ENCODE data around the gene ARGFX.
"Not testable (repeated sequence)": the region's sequence is repeated elsewhere in the genome, so short reads cannot be mapped to it uniquely, and the experiment has no call there.

ARGFX gene

DNA sequence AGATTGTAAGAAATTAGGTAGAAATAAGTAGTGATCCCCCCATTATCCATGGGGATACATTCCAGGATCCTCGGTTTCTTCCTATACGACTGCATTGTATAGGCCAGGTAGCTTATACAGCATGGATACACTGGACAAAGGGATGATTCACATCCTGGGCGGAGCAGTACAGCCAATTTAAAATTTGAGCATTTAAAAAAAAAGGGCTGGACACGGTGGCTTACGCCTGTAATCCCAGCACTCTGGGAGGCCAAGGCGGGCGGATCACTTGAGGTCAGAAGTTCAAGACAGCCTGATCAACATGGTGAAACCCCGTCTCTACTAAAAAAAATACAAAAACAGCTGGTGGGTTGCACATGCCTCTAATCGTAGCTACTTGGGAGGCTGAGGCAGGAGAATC lies 976 bp upstream of the ARGFX start:
- POLR2A ChIA-PET = no interaction called here
- CTCF ChIA-PET = no interaction called here
- DNase-seq (ENCODE audit: extremely low spot score) = no peak
- TF ChIP-seq, protein P1, sequence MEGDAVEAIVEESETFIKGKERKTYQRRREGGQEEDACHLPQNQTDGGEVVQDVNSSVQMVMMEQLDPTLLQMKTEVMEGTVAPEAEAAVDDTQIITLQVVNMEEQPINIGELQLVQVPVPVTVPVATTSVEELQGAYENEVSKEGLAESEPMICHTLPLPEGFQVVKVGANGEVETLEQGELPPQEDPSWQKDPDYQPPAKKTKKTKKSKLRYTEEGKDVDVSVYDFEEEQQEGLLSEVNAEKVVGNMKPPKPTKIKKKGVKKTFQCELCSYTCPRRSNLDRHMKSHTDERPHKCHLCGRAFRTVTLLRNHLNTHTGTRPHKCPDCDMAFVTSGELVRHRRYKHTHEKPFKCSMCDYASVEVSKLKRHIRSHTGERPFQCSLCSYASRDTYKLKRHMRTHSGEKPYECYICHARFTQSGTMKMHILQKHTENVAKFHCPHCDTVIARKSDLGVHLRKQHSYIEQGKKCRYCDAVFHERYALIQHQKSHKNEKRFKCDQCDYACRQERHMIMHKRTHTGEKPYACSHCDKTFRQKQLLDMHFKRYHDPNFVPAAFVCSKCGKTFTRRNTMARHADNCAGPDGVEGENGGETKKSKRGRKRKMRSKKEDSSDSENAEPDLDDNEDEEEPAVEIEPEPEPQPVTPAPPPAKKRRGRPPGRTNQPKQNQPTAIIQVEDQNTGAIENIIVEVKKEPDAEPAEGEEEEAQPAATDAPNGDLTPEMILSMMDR (IDR thresholded peaks at IDR 0.05; ENCODE audit: control extremely low read depth, extremely low read depth, low read depth, missing control alignments) = no peak

DNA sequence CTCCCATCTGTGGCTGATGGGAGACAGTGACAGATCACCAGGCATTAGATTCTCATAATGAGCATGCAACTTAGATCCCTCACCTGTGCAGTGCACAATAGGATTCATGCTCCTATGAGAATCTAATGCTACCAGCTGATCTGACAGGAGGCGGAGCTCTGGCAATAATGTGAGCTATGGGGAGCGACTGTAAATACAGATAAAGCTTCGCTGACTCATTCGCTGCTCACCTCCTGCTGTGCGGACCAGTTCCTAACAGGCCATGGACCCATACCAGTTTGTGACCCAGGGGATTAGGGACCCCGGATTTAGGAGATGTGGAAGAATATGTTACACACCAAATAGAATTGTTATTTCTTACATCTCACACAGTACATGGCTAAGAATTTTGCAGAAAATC lies 6.7 kb downstream of the ARGFX start:
- ChIA-PET CTCF (no interaction called here), POLR2A (no interaction called here)
- TF ChIP-seq, protein P1 (IDR thresholded peaks at IDR 0.05; ENCODE audit: control extremely low read depth, extremely low read depth, low read depth, missing control alignments) = no peak
- no peak for DNase-seq (ENCODE audit: extremely low spot score)

DNA sequence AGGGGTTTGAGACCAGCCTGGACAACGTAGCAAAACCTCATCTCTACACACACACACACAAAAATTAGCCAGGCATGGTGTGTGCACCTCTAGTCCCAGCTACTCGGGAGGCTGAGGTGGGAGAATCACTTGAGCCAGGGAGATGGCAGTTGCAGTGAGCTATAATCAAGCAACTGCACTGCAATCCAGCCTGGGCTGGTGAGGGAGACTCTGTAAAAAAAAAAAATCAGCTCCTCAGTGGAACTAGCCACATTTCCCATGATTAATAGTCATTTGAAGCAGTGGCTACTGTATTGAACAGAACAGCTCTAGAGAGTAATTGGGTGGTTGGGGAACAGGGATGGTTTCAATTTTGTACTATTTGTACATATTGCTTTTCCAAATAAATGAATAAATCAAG lies 13.9 kb downstream of the ARGFX start:
- ChIA-PET POLR2A (no interaction called here), CTCF (no interaction called here)
- TF ChIP-seq, protein P1 (IDR thresholded peaks at IDR 0.05; ENCODE audit: control extremely low read depth, extremely low read depth, low read depth, missing control alignments) = no peak
- no peak for DNase-seq (ENCODE audit: extremely low spot score)

DNA sequence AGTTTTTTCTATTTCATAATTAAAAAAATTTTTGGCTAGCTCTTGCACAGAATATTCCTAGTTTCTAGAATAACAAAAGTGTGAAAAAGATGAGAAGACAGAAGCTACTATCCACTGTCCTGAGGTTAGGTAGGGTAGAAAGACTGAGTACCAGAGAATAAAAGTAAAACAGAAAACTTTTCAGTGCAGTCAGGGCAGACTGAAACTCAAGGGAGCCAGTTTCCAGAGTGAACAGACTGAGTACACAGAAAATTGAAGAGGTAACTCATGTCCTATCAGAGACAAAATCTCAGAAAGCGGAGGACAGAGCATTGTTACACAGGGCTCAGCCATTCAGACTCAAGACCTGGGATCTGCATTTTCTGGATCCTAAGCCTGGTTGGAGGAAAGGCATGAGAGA lies 16.7 kb downstream of the ARGFX start:
- TF ChIP-seq, protein P1 (IDR thresholded peaks at IDR 0.05; ENCODE audit: control extremely low read depth, extremely low read depth, low read depth, missing control alignments) = no peak
- ChIA-PET POLR2A (no interaction called here), CTCF (no interaction called here)
- no peak for DNase-seq (ENCODE audit: extremely low spot score)

DNA sequence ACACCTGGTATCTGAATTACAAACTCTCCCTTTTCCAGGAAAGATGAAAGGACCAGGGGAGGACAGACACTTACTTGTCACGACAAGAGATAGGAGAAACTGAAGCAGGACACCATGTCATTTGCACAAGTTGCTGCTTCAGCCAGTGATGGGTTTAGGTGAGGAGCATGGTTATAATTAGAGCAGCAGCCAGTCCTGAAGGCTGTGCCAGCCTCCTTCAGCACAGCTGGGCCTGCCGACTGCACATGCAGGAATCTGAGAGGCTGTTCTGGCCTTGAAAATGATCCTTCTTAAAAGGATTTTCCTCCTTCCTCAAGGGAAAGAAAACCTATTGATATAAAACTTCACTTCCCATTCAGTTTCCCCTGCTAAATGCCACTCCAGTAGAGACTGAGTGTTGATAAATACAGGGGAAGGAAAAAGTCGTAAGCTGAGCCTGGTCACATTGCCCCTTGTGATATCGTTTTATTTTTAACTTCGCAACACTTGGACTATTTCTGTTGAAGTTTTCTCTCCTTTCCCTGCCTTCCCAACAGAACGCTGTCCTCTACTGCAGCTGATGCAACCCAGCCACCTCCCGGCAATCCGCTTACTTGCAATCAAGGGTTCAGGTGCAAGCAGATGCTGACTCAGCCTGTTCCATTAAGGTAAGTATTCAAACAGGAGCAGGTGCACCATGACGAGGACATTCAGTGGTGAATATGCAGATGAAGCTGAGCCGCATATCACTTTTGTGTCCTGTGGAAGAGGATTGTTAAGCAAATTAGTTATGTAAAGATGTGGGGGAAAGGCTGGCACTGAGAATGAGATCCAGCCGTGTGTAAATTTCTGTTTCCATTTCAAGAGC lies 25.3 kb downstream of the ARGFX start, which contains the start of gene FBXO40:
FBXO40 (plus strand) TSS at position 524 of the 847 bp plus-strand sequence. CDS start 27,197 bp downstream, outside the sequence.
- TF ChIP-seq, protein P1 (IDR thresholded peaks at IDR 0.05; ENCODE audit: control extremely low read depth, extremely low read depth, low read depth, missing control alignments) = no peak
- DNase-seq (ENCODE audit: extremely low spot score) = no peak
- ChIA-PET POLR2A (interaction anchor here (0.5 kb wide), 1 partner anchor 14 kb away, joined by 4 read pairs; no protein-coding TSS in a partner anchor), CTCF (no interaction called here)

DNA sequence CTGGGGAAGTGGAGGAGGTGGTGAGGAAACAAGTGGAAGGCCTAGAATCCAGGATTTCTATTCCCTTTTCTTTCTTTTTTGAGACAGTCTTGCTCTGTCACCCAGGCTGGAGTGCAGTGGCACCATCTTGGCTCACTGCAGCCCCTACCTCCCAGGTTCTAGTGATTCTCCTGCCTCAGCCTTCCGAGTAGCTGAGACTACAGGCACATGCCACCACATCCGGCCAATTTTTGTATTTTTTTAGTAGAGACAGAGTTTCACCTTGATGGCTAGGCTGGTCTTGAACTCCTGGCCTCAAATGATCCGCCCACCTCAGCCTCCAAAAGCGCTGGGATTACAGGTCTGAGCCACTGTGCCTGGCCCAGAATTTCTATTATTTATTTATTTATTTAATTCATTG lies 26.1 kb downstream of the ARGFX start:
- ChIA-PET CTCF (interaction anchor here (1.3 to 1.4 kb wide), 2 partner anchors 13 to 44 kb away, joined by 4 to 5 read pairs; no protein-coding TSS in a partner anchor), POLR2A (interaction anchor here (0.5 to 0.6 kb wide), 2 partner anchors 13 to 75 kb away, joined by 4 to 6 read pairs; no protein-coding TSS in a partner anchor)
- not testable (repeated sequence) for DNase-seq (ENCODE audit: extremely low spot score)

DNA sequence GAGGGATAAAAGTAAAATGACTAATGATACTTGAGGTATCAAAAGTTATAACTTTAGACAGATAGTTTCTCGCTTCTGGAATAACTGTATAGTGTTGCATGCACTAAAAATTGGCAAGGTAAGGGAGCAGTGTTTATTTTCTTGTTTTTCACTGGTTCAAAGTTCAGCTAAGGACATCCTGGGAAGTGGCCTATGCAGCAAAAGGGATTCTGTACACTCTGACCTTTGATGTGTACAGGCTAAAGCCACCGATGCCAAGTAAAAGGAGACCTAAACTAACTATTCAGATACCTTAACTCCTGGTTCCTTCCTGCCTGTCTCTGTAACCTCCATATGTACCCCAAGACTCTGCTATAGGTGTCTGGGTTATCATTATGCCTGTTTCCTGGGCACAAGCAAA lies 27.1 kb downstream of the ARGFX start:
- ChIA-PET CTCF (interaction anchor here (1.3 to 1.4 kb wide), 2 partner anchors 12 to 43 kb away, joined by 4 to 5 read pairs; no protein-coding TSS in a partner anchor), POLR2A (no interaction called here)

More for the DNA sequence above, 27.1 kb downstream of the ARGFX start:
- no peak for DNase-seq (ENCODE audit: extremely low spot score)
- TF ChIP-seq, protein P1 (IDR thresholded peaks at IDR 0.05; ENCODE audit: control extremely low read depth, extremely low read depth, low read depth, missing control alignments) = no peak
